GM15510 (cell line): ENCODE data around the gene FAM81A.

Experiments used
- POLR2A ChIP-seq: IDR thresholded peaks from 3 replicates; pipeline ENCODE4 v1.6.1; 2011; ENCODE audit warnings: borderline replicate concordance; ENCODE audit not compliant: insufficient read length; ENCODE audit errors: extremely low read depth

The FAM81A gene

GRCh38 chr15:59453474-59454215 lies 15.7 kb downstream of the FAM81A start:
- TF ChIP-seq POLR2A: no peak

DNA sequence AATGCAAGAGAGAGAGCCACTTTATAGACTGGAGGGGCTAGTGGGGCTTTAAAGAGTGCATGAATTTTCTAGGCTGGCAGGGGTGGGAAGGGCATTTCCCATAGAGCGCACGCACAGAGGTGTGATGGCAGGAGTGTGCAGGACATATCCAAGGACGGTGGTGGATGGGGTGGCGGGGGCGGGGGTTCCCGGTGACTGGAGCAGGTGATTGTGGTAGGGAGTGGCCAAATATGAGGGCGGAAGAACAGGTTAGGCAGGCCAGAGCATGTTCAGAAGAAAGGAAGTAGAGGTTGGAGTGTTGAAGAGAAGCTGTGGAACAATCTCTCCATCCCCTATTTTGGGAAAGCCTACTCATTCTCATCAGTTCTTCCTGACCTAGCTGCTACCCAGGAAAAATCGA lies 18.1 kb downstream of the FAM81A start:
- no peak for TF ChIP-seq POLR2A

- no peak for TF ChIP-seq POLR2A
These were observed 19.1 kb downstream of the FAM81A start for GRCh38 chr15:59457103-59457502.

DNA sequence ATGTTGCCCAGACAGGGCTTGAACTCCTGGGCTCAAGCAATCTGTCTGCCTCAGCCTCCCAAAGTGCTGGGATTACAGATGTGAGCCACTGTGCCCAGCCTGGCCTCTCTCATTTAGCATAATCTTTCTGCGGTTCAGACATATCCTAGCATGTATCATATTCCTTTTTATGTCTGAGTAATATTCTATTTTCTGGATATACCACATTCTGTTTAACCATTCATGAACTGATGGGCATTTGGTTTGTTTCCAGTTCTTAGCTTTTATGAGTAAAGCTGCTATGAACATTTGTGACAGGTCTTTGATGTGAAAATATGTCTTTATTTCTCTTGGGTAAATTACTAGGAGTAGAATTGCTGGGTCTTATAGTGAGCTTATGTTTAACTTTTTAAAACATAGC lies 23.5 kb downstream of the FAM81A start:
- no peak for TF ChIP-seq POLR2A

- no peak for TF ChIP-seq POLR2A
These were observed 35.2 kb downstream of the FAM81A start for GRCh38 chr15:59473226-59473625.

DNA sequence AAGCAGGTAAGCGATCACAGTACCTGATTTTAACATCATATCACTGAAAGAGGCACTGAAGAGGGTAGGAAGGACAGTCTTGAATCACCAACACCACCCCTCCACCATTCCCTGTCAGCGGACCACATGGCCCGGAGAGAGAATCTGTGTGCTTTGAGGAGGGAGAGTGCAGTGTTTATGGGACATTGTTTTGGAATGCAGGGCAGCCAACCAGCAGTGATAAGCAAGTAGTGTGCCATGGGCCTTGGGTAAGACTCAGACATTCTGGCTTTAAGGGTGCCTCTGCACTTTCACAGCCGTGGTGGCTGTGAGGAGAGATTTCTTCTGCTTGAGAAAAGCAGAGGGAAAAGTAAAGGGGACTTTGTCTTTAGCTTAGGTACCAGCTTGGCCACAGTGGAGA lies 46.4 kb downstream of the FAM81A start:
- no peak for TF ChIP-seq POLR2A

DNA sequence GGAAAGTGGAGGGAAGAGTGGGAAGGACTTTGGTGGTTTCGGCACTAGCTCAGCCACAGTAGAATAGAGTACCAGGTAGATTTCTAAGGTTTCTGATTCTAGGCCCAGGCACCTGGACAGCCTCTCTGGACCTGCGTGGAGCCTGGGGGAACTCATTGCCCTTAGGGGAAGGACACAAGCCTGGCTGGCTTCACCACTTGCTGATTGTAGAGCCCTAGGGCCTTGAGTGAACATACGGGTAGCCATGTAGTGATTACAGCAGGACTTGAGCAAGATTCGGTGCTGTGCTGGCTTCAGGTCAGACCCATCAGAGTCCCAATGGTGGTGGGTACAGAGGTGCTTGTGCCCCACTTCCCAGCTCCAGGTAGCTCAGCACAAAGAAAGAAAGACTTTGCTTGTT lies 47.0 kb downstream of the FAM81A start:
- no peak for TF ChIP-seq POLR2A

DNA sequence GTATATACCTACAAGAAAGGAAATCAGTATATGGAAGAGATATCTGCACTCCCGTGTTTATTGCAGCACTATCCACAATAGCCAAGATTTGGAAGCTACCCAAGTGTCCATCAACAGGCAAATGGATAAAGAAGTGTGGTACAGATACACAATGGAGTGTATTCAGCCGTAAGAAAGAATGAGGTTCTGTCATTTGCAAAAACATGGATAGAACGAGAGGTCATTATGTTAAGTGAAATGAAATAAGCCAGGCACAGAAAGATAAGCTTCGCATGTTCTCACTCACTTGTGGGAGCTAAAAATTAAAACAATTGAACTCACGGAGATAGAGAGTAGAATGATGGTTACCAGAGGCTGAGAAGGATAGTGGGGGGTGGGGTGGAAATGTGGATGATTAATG lies 53.1 kb downstream of the FAM81A start:
- no peak for TF ChIP-seq POLR2A

DNA sequence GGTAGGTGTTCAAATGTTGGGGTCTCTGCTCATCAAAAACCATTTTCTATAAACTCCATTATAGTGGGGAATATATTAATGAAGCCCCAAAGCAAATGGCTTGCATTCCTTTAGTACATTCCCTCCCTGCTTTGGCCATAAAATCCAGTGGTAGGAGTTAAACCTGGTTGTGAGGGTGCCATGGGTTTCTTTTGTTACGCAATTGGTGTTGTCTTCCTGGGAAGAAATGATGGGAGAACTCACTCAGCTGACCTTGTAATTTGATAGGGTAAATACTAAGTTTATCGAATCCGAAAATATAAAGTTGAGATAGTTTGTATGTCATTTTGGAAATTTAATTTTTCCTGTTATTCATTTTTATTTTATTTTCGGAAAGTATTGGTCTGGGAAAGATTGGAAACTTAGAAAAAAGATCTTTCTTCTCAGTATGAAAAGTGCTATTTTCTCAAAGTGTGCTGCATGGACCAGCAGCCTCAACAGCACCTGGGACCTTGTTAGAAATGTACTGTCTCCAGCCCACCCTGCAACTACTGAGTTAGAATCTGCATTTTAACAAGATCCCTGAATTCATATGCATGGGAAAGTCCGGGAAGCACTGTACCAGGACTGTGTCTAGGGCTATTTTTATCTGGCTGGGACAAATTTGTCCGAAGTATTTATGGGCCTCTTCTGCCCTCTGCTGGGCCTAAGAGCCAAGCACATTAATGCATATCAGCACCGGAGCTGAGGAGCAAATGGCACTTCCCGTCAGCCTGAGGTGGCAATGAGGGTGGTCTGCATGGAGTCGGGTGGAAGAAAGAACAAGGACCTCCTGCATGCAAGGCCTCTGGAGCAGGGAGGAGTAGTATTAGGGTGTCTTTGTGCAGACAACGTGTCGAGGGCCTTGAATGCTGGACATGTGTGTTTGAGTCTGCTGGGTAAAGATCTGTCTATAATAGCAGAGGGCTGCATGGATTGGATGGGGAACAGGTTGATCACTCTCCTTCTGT lies 54.7 kb downstream of the FAM81A start:
- no peak for TF ChIP-seq POLR2A

- no peak for TF ChIP-seq POLR2A
These were observed 63.6 kb downstream of the FAM81A start for GRCh38 chr15:59501597-59501996.

DNA sequence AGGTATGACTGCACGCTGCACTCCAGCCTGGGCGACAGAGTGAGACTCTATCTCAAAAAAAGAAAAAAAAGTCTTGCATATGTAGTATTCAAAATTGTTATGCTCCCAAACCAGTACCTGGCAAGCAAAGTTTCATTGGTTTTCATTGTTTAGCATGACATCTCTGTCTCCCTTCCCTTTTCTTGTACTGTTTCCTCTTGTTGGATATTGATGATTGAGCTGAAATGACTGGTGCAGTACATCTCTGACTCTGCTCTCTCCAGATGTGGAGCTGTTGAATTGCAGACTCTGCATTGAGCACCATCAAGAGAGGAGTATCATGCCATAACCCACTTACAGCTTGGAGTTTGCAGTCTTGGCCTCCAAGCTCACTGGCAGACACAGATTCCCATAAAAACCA lies 77.2 kb downstream of the FAM81A start:
- no peak for TF ChIP-seq POLR2A

DNA sequence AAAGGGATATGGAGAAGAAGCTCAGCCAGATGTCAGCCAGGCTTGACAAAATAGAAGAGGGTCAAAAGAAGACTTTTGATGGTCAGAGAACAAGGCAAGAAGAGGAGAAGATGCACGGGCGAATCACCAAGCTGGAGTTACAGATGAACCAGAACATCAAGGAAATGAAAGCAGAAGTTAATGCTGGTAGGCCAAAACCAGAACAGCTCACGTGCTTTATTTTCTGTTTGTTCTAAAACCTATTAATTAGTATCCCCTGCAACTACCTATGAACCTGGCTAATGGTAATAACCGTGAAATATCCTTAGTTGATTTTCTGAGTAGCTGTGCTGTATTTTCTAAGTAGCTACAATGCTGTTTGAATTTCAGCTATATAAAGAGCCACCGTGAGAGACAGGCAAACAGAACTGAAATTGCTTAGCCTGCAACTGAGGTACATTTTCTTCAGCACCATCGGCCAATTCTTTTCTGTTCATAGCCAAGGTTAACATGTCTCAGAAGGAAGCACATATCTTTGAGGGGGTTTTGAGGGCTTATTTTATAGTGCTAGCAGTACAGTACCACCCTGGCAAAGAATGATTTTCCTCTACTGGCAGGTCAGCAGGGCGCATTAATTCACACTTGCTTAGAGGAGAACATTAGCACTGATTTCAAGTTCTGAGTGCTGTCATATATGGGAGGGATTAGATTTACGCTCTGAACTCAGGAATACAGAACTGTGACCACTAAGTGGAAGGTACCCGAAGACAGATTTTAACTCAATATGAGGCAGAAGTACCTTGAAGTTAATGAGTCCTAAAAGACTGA lies 78.9 kb downstream of the FAM81A start:
- TF ChIP-seq POLR2A: no peak

GRCh38 chr15:59519329-59519728 lies 81.3 kb downstream of the FAM81A start:
- no peak for TF ChIP-seq POLR2A

- TF ChIP-seq POLR2A: no peak
These were observed 83.5 kb downstream of the FAM81A start for GRCh38 chr15:59521443-59521842.

- no peak for TF ChIP-seq POLR2A
These were observed 85.0 kb downstream of the FAM81A start for GRCh38 chr15:59522988-59523461.

GRCh38 chr15:59523702-59524101 lies 85.7 kb downstream of the FAM81A start:
- no peak for TF ChIP-seq POLR2A

GRCh38 chr15:59524331-59524731 lies 86.3 kb downstream of the FAM81A start:
- TF ChIP-seq POLR2A: no peak
